HCT116 (cell line): ENCODE results near the gene NSRP1.

Source experiments
- FOSL1 ChIP-seq: IDR thresholded peaks from 2 replicates; pipeline ENCODE4 v1.6.1; 2012; ENCODE audit warnings: low read depth
- POLR2A ChIP-seq: IDR thresholded peaks from 2 replicates; pipeline ENCODE4 v1.7.0; 2011; ENCODE audit warnings: borderline replicate concordance; ENCODE audit not compliant: insufficient read depth, insufficient read length; ENCODE audit errors: extremely low read depth
- TF ChIP-seq, protein P1 (sequence below), 3 experiments: fragments of 200-600 bp in 1 of 3; sonication (generic) in 1 of 3; IDR thresholded peaks in 2 of 3; conservative IDR thresholded peaks in 1 of 3; 2 replicates each; pipeline ENCODE4 v1.5.1; 2012 to 2017; ENCODE audit warnings: low read depth in 2 of 3, low read length in 2 of 3, antibody characterized with exemption in 1 of 3, borderline replicate concordance in 1 of 3, control low read depth in 1 of 3, mild to moderate bottlenecking in 1 of 3, mixed read lengths in 1 of 3, mixed run types in 1 of 3, moderate library complexity in 1 of 3; ENCODE audit not compliant: insufficient read depth in 1 of 3
- TF ChIP-seq, protein P2 (sequence below): IDR thresholded peaks from 2 replicates; pipeline ENCODE4 v1.6.1; 2012

DNA sequence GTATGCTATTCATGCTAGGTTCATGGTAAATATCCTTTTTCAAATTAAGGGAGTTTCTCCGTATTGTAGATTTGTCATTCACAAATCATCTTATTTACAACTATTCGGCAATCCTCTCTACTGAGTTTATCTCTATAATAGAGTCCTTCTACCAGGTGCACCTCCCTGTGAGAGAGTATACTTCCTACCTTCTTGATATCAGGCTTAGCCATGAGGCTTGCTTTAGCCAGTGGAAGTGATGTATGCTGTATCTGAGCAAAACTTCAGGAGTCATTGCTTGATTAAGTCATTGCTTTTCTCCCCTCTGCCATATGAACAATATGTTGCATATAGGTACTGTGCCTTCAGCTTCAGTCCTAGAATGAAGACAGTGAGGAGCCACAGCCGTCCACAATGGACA lies 20.5 kb downstream of the NSRP1 start:
- TF ChIP-seq FOSL1: no peak
- TF ChIP-seq, protein P1, sequence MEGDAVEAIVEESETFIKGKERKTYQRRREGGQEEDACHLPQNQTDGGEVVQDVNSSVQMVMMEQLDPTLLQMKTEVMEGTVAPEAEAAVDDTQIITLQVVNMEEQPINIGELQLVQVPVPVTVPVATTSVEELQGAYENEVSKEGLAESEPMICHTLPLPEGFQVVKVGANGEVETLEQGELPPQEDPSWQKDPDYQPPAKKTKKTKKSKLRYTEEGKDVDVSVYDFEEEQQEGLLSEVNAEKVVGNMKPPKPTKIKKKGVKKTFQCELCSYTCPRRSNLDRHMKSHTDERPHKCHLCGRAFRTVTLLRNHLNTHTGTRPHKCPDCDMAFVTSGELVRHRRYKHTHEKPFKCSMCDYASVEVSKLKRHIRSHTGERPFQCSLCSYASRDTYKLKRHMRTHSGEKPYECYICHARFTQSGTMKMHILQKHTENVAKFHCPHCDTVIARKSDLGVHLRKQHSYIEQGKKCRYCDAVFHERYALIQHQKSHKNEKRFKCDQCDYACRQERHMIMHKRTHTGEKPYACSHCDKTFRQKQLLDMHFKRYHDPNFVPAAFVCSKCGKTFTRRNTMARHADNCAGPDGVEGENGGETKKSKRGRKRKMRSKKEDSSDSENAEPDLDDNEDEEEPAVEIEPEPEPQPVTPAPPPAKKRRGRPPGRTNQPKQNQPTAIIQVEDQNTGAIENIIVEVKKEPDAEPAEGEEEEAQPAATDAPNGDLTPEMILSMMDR (IDR thresholded peaks at IDR 0.05 in 2 of 3, conservative IDR thresholded peaks at IDR 0.05 in 1 of 3; ENCODE audit: borderline replicate concordance in 1 of 3, insufficient read depth in 1 of 3, low read depth in 2 of 3, low read length in 2 of 3): no peak
- TF ChIP-seq POLR2A: no peak
- TF ChIP-seq, protein P2, sequence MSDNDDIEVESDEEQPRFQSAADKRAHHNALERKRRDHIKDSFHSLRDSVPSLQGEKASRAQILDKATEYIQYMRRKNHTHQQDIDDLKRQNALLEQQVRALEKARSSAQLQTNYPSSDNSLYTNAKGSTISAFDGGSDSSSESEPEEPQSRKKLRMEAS: no peak
